Gastroesophageal sphincter (tissue), 4 donors: ENCODE results near the gene ACTN1. TPM values are rescaled to one million over a fixed set of nuclear protein-coding genes. Genes with fewer than 3 reads are reported as not detected.
A peak's percentile ranks its signal among the peaks of the same experiment; 100 is the strongest.

Experiments used
- ATAC-seq: fragments of 150-250 bp; one replicate; pipeline ENCODE4 v1.9.1; 2016; ENCODE audit warnings: mild to moderate bottlenecking, moderate library complexity
- H3K27ac ChIP-seq, 4 donors: fragments of 200-600 bp; sonication (generic) in 3 of 4; 1 replicate in 3 of 4; 2 replicates in 1 of 4; pipeline ENCODE4 v1.5.1; 2016 to 2019
- H3K27me3 ChIP-seq: fragments of 200-600 bp; sonication (generic); one replicate; pipeline ENCODE4 v1.5.1; 2019
- H3K36me3 ChIP-seq, 2 donors: fragments of 200-600 bp; sonication (generic); one replicate each; pipeline ENCODE4 v1.5.1; 2019; ENCODE audit warnings: control low read depth in 1 of 2
- H3K4me1 ChIP-seq, 3 donors: fragments of 200-600 bp; sonication (generic); 1 replicate in 2 of 3; 2 replicates in 1 of 3; pipeline ENCODE4 v1.5.1; 2016 to 2019; ENCODE audit warnings: control low read depth in 2 of 3
- H3K4me3 ChIP-seq, 2 donors: fragments of 200-600 bp; sonication (generic); one replicate each; pipeline ENCODE4 v1.5.1; 2019; ENCODE audit warnings: mild to moderate bottlenecking in 1 of 2, moderate library complexity in 1 of 2
- H3K9me3 ChIP-seq, 3 donors: fragments of 200-600 bp; sonication (generic); one replicate each; pipeline ENCODE4 v1.5.1; 2017 to 2019; ENCODE audit warnings: control low read depth in 2 of 3
- CTCF ChIP-seq, 4 experiments: fragments of 200-600 bp in 2 of 4; fragments of 450-650 bp in 2 of 4; sonication (generic) in 1 of 4; IDR thresholded peaks; one replicate each; pipeline ENCODE4 v1.5.1; 2017 to 2019; ENCODE audit warnings: antibody characterized with exemption in 4 of 4, mild to moderate bottlenecking in 2 of 4, moderate library complexity in 2 of 4
- EP300 ChIP-seq: sonication (generic); formaldehyde crosslinking; IDR thresholded peaks from one replicate; pipeline ENCODE4 v1.6.1; 2017; ENCODE audit warnings: antibody characterized with exemption, mild to moderate bottlenecking
- POLR2A ChIP-seq, 2 donors: fragments of 450-650 bp; IDR thresholded peaks; one replicate each; pipeline ENCODE4 v1.6.1; 2017; ENCODE audit warnings: antibody characterized with exemption in 2 of 2, mild to moderate bottlenecking in 2 of 2, moderate library complexity in 1 of 2
- POLR2AphosphoS5 ChIP-seq: sonication (generic); formaldehyde crosslinking; IDR thresholded peaks from one replicate; pipeline ENCODE4 v1.6.1; 2017; ENCODE audit warnings: antibody characterized with exemption
- WGBS, 2 donors: methylation state at CpG; one replicate each; pipeline ENCODE4 v1.1.5; 2018; ENCODE audit warnings: low coverage in 1 of 2; 5-methylcytosine and 5-hydroxymethylcytosine counted together
- total RNA-seq, 4 donors: library from RNA; depleted of rRNA; stranded (reverse); fragments of >200 nt; gene quantifications; one replicate each; pipeline ENCODE4 v1.1.0, GENCODE V29; 2016

The ACTN1 gene
- total RNA-seq, 4 donors from 2014 or later = 776 to 1,910 (median 969) TPM

DNA sequence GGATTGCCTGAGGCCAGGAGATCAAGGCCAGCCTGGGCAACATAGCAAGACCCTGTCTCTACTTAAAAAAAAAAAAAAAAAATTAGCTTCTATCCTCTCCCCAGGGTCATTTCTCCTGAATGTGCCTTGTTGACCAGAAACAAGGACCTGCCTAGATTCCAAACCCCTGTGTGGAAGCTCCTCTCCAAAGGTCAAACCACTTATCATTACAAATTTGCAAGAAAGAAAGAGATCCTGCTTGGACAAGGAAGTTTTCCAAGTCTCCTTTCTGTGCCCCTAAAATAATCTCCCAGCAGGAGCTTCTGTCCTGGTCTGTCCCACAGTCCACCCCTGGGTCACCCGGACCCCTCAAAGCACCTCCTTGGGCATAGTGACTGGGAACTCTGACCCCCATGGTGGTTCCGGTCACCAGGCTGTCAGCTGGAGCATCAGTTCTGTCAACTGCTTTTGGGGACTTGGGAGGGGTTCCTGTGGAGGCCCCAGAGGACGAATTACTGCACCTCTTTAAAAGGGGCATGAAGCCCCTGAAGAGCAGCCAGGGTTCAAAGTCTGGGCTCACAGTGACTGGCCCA is 38.4 kb downstream of the ACTN1 start:
- H3K4me1 ChIP-seq = peaks cover 12 to 100% (median 77%) of the 10 kb centered on the region in 3 donors
- TF ChIP-seq CTCF (IDR thresholded peaks at IDR 0.05) (no peak), POLR2A (IDR thresholded peaks at IDR 0.05) (no peak), EP300 (no peak), POLR2AphosphoS5 (no peak)
- 82% methylated on average over 2 of the region's 3 CpGs; no CpG with 5 or more reads in 1 of the 2 donors for WGBS, 2 donors
- no peak for ATAC-seq
- peaks cover 0 to 6% of the 10 kb centered on the region in 2 donors for H3K36me3 ChIP-seq
- peak overlapping the region; percentile 85 to 99 (median 94) for H3K27ac ChIP-seq
- H3K9me3 ChIP-seq = no peaks in the 10 kb centered on the region
- no peak overlapping the region for H3K4me3 ChIP-seq
- no peaks in the 10 kb centered on the region for H3K27me3 ChIP-seq

GRCh38 chr14:68939893-68940613 is 39.0 kb downstream of the ACTN1 start:
- 3 to 15% methylated on average over 4 to 6 of the region's 9 CpGs for WGBS, 2 donors
- ATAC-seq = peak; percentile 60
- Histone ChIP-seq H3K27me3 (no peaks in the 10 kb centered on the region), H3K27ac (peak overlapping the region; percentile 85 to 99 (median 94)), H3K36me3 (peaks cover 0 to 6% of the 10 kb centered on the region in 2 donors), H3K4me3 (no peak overlapping the region), H3K9me3 (no peaks in the 10 kb centered on the region), H3K4me1 (peaks cover 14 to 100% (median 76%) of the 10 kb centered on the region in 3 donors)
- TF ChIP-seq POLR2A (IDR thresholded peaks at IDR 0.05) = peak; percentile 16 to 35
- no peak for TF ChIP-seq EP300
- peak in 1 of 4 experiments; percentile 16 for TF ChIP-seq CTCF (IDR thresholded peaks at IDR 0.05)
- TF ChIP-seq POLR2AphosphoS5 = peak; percentile 81

- H3K27ac ChIP-seq = peak overlapping the region; percentile 85 to 99 (median 94)
- 38 to 42% methylated on average over 8 to 11 of the region's 11 CpGs for WGBS, 2 donors
- no peak for ATAC-seq
- TF ChIP-seq CTCF (IDR thresholded peaks at IDR 0.05) = no peak
- TF ChIP-seq EP300 = no peak
- no peak for TF ChIP-seq POLR2AphosphoS5
- TF ChIP-seq POLR2A (IDR thresholded peaks at IDR 0.05) = no peak
- no peaks in the 10 kb centered on the region for H3K27me3 ChIP-seq
- peaks cover 14 to 100% (median 72%) of the 10 kb centered on the region in 3 donors for H3K4me1 ChIP-seq
- peak overlapping the region in 1 of 2 donors; percentile 6 for H3K4me3 ChIP-seq
- H3K36me3 ChIP-seq = peaks cover 0 to 6% of the 10 kb centered on the region in 2 donors
- no peaks in the 10 kb centered on the region for H3K9me3 ChIP-seq
Measured at GRCh38 chr14:68939181-68939892, 39.8 kb downstream of the ACTN1 start.

DNA sequence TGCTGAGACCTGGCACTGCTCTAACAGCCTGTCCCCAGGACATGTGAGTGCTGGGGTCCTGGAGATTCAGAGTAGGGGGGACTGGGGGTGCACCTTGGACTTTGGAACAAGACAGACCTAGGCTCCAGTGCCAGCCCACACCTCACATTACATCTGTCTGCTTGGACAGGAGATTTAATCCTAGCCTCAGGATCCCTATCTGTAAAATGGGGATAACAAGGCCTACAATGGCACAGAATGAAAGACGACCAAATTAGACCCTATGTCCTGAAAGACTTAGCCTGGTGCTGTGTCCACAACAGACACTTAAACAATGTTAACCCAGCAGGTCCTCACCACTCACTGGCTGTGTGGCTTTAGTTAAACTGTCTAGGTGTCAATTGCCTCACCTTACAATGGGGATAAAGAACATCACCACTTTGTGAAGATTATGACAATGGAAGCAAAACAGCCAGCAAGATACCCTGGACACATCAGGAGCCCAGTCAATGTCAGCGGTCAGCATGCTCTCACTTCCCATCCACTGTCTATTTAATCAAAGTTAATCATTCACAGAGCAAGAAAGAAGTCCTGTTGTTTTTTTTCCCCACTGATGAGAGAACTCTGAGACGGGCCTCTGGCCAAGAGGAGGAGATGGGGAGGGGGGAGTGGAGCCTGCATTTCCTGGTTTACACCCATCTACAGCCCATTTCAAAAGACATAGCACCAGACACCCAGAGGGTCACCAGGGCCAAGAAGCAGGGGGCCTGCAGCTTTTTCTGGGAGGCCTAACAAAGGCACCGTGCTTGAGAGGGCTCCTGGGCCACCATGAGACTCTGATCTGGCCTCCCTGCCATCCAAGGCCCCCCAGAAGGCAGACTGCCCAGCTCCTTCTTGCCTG is 40.6 kb downstream of the ACTN1 start:
- no peak for ATAC-seq
- Histone ChIP-seq H3K9me3 (no peaks in the 10 kb centered on the region), H3K27ac (peak overlapping the region; percentile 85 to 99 (median 94)), H3K36me3 (peaks cover 0 to 6% of the 10 kb centered on the region in 2 donors), H3K4me3 (no peak overlapping the region), H3K27me3 (no peaks in the 10 kb centered on the region), H3K4me1 (peaks cover 17 to 100% (median 64%) of the 10 kb centered on the region in 3 donors)
- TF ChIP-seq POLR2AphosphoS5 (peak; percentile 44), CTCF (IDR thresholded peaks at IDR 0.05) (no peak)
- WGBS, 2 donors = 13 to 20% methylated on average over 2 to 4 of the region's 4 CpGs
